Limb (tissue), 2 donors: ENCODE results near the gene FAM216A.
"Not testable (repeated sequence)": the region's sequence is repeated elsewhere in the genome, so short reads cannot be mapped to it uniquely, and the experiment has no call there.

ENCODE experiments used
- DNase-seq, 2 donors: peaks; one replicate each; pipeline ENCODE4 v3.0.0-alpha.2; 2016; ENCODE audit errors: extremely low spot score in 2 of 2

The FAM216A gene

DNA sequence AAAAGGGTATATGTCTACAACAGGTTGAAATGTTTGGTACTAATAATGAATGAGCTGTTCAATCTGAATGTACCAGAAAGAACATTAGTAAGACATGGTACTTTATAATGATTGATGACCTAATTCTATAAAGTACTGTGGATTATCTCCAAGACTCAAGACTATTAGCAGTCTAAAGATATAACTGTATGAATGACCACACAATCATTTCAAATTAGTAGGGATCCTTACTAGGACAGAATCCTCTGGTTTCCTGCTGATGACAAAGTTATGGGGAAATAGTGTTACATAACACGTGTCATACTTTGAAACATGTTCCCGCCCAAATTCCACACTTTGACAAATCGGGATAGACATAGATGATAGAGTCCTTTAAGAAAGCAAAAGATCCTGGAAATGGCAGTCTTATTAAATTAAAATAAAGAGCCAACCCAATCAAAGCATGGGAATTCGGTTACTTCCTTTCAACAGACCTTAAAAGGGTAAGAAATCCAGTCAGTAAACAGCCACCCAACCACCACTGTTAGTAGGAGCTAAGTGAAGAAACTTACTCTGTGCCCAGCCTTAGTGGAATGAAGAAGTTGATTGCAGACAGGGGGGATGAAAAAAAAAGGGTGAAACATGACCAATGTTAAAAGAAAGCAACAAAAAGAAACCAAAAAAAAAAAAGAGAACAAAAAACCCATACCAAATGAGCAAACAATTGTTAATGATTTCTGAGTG is 30.5 kb downstream of the FAM216A start:
- DNase-seq = no peak

DNA sequence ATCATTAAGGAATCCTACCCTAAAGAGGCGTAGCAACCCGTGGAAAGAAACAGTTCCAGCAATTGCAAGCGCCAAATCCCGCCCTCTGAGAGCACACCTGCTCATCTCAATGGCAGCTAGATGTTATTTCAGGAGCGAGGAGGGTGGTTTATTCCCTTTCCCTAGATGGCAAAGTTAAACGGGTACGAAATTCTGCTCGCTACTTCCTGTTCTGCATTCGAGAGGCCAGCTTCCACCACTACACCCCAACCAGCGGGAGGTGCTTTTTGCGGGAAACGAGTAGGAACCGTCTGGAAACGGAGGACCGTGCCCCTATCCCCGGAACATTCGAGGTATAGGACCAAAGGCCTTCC is 32.7 kb downstream of the FAM216A start:
- DNase-seq = peak in 1 of 2 donors; percentile 36

DNA sequence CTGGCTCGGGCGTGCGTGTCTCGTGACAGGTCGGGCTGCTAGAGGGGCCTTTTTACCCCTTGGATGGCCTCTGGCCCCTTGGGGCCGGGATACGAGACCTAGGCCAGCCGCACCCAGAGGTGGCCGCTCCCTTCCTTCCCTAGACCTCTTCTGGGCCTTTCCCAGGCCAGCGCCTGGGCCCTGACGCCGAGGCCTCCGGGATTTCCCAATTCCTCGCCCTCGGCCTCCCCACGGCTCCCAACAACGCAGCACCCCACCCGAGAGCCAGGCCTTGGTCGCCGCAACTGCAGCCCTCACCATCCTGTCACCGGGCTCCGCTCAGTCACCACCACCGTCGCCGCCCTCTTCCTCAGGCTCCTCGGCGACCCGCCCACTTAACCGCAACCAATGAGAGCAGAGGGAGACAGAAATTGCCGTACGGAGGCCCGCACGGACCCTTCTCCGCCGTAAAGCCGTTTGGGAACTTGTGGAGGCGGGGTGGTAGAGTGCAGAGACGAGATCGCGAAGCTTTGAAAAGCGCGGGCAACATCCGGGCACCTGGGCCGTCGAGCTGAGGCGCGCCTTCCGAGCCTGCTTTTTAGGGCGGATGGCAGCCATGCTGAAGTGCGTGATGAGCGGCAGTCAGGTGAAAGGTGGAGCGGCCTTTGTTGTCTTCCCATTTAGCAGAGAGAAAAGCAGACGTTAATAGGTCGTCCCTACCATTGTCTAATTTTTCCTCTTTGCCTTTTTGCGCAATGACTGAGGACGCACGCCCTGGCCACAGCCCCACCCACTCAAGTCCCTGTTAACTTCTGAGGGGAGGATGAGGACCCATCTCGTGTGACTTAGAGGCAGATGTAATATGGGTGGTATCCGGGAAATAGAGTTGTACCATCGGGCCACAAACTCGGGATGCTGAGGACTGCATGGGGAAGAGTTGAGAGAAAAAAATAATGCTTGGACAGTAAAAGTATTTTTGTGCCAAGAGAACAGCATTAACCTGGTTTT is 33.4 kb downstream of the FAM216A start, which contains the start of the genes RAD9B and VPS29:
Gene RAD9B (plus strand): TSS at position 580 of the 987 bp plus-strand sequence. CDS start 7 bp downstream, at position 587.
Gene VPS29 (minus strand): TSS at position 360 of the 987 bp plus-strand sequence. CDS start 60 bp downstream, at position 300.
- DNase-seq = peak; percentile 97 to 98

DNA sequence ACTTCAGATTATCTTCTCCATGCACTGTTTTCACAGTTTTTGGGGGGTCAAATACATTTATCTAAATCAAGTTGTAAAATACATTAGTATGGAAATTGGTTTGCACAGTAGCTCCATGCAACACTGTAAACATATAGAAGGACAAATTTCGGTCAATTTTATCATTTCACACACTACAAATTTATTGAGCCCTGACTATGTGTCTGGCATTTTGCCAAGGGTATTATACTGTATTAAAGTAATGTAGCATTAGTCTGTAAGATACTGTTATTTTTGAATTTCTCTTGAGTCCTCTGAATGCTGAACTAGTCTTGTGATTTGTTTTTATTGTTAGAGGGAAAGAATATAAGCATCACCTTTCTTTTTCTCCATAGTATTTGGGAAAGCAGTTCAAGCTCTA is 34.8 kb downstream of the FAM216A start:
- DNase-seq = no peak

DNA sequence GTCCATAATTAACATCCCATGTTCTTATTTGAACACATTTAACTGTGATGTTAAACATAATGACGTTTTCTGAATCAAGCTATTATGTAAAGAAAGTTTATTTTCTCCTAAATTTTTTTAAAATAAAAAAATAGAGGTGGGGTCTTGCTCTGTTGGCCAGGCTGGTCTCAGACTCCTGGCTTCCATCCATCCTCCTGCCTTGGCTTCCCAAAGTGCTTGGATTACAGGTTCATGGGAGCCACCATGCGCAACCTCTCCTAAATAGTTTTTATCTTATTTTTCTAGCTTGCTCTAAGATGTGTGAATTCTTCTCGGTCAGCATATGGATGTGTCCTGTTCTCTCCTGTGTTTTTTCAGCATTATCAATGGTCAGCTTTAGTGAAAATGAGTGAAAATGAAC is 36.7 kb downstream of the FAM216A start:
- DNase-seq = no peak

DNA sequence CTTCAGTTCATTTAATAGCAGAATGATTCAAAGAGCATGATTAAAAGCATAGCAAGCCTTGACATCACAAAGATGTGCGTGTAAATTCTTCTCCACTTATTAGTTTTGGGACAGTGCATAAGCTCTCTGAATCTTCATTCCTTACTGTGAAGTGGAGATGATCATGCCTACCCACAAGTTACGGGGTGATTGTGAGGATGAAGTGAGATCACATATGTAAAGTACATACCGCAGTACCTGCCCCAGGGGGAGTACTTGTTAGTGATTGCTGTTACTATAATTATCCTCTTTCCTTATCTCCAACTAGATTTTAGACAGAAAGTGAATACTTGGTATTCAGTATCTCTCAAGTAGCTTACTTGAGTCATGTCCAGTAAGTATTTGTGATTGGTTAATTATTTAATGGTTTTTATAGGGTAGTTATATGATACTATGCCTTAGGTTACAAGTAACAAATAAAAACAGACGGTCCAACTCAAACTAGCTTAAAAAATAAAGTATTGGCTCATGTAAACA is 39.5 kb downstream of the FAM216A start:
- DNase-seq = no peak

DNA sequence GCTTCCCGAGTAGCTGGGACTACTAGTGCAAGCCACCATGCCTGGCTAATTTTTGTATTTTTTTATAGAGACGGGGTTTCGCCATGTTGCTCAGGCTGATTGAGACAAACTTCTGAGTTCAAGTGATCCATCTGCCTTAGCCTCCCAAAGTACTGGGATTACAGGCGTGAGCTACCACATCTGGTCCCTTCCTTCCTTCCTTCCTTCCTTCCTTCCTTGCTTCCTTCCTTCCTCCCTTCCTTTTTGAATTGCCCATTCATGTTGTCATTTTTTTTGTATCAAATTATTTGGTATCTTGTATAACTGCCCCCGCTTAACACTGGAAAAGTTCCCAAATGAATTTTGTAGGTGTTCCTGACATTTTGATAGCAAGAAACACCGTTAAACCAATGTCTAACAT is 45.2 kb downstream of the FAM216A start:
- no peak for DNase-seq

DNA sequence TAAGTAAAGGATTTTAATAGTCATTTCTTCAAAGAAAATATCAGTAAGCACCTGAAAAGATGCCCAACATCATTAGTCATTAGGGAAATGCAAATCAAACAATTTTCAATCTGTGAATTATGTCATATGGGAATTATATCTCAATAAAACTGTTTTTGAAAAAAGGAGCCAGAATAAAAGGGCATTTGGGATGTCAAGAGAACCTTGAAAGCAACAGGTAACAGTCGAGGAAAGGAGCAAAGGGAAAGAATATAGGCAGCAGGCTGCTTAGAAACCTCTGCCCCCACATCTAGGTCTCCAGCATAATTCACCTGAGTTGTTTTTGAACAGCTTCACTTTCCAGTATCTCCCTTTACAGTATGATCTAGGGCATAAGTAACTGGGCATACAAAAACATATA is 45.7 kb downstream of the FAM216A start:
- DNase-seq = no peak

DNA sequence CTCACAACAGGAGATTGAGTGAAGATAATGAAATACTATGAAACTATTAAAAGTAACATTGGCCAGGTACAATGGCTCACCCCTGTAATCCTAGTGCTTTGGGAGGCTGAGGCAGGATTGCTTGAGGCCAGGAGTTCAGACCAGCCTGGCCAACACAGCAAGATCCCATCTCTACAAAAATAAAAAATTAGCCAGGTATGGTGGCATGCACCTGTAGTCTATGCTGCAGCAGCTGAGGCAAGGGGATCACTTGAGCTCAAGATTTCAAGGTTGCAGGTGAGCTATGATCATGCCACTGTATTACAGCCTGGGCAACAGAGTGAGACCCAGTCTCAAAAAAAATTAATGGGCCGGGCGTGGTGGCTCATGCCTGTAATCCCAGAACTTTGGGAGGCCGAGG is 48.4 kb downstream of the FAM216A start:
- no peak for DNase-seq

DNA sequence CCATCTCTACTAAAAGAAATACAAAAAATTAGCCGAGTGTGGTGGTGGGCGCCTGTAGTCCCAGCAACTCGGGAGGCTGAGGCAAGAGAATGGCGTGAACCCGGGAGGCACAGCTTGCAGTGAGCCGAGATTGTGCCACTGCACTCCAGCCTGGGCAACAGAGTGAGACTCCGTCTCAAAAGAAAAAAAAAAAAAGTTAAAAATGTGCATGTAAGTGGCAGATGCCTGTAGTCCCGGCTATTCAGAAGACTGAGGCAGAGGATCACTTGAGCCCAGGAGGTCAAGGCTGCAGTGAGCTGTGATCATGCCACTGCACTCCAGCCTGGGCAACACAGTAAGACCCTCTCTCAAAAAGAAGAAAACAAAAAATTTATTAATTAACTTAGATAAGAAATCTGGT is 49.4 kb downstream of the FAM216A start:
- DNase-seq = not testable (repeated sequence)

DNA sequence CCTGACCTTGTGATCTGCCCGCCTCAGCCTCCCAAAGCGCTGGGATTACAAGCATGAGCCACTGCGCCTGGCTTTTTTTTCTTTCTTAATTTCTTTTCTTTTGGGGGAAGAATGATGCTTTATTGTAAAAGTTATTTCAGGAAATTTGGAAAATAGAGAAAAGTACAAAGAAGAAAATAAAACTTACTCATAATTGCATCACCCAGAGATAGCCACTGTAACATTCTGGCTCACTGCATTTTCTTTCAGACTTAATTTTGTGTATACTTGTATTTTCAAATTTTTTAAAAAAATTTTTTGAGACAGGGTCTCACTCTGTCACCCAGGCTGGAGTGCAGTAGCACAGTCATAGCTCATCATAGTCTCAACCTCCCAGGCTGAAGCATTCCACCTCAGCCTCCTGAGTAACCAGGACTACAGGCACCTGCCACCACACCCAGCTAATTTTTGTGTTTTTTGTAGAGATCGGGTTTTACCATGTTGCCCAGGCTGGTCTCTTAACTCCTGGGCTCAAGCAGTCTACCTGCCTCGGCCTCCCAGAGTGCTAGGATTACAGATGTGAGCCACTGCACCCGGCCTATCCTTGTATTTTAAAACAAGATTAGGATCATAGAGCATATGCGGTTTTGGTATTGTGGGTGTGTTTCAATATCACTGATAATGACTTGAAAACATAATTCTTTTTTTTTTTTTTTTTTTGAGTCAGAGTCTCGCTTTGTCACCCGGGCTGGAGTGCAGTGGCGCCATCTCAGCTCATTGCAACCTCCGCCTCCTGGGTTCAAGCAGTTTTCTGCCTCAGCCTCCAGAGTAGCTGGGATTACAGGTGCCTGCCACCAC is 52.4 kb downstream of the FAM216A start:
- DNase-seq = not testable (repeated sequence)

DNA sequence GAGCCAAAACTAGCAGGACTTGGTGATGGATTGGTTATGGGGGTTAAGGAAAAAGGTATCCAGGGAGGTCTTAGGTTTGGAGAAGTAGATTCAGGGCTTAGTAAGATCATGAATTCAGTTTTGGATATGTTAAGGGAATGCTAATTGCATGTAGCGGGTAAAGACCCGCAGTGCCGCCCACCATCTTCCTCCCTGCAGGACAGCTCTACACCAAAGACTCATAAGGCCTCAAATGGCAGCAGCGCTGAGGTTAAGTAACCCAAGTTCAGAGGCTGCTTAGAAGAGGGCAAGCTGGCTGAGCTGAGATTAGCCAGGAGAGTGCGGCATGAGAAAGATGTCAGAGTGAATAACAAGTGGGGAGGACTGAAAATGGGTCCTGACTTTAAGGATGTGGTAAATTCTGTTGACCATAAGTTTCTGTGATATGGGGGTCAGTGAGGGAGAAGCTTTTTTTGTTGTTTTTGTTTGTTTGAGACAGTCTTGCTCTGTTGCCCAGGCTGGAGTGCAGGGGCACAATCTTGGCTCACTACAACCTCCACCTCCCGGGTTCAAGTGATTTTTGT is 59.7 kb downstream of the FAM216A start:
- no peak for DNase-seq

DNA sequence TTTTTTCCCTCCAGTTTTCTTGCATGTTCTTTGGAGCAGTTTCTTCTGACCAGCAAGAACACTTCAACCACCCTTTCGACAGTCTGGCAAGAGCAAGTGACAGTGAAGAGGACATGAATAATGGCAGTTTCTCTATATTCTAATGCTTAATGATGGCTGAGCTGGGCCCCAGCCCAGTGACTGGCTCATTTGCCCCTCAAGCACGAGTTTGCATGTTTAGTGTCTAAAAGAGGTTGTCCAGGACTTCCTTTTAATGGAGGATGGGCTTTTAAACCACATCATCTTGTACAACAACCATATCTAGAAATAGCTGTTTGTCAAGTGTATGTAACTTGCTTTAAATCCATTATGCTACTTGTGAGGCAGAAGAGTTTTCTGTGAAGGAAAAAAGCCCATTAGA is 61.9 kb downstream of the FAM216A start:
- no peak for DNase-seq

DNA sequence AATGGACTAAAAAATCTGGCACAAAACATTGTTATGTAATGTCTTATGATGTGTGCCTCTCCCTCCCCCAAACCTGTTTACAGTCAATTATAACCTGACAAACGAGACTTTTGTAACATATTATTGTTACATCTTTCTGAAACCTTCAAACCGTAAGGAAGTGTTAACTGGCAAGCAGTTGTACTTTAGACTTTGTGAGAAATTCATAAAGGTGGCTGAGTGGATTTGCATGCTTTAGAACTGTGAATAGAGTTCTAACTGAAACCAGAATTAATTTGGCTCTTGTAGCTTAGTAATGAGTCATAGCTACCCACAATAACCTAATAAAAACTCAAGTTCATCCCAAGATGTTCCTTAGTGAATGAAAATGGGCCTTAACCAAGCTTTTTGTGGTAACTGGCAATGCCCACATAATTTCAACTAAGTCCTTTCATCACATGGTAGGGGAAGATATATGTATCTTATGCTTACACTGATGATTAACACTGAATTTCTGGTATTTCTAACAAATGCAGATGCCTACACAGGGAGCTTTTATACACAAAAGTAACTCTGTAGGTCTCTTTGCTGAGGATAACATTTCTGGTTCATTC is 63.2 kb downstream of the FAM216A start:
- DNase-seq = no peak

DNA sequence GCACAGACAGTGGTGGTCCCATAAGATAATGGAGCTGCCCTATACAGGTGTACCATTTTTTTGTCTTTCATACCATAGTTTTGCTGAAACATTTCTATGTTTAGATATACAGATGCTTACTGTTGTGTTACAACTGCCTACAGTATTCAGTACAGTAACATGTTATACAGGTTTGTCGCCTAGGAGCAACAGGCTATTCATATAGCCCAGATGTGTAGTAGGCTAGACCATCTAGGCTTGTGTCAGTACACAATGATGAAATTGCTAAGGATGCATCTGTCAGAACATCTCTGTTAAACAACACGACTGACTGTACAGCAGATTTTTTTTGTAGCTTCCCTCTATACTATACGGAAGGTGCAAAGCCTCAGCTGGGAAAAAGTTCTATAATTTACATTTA is 64.0 kb downstream of the FAM216A start:
- no peak for DNase-seq

DNA sequence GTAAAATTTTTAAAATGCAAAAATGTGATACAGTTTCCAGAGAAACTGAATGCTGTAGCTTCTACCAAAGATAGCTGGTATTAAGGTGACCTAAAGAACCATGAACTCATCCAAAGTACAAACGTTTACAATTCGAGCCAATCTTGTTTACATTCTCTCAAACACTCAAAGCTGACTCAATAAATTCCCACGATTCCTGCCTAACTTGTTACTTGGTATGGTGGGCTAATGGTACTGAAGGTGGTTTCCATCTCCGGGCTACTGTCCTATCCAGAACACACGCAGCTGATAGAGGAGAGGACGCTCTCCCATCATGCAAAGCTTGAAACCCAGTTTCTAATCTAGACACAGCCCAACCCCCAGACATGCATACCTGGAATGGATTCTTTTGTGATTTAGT is 65.0 kb downstream of the FAM216A start:
- DNase-seq = no peak

DNA sequence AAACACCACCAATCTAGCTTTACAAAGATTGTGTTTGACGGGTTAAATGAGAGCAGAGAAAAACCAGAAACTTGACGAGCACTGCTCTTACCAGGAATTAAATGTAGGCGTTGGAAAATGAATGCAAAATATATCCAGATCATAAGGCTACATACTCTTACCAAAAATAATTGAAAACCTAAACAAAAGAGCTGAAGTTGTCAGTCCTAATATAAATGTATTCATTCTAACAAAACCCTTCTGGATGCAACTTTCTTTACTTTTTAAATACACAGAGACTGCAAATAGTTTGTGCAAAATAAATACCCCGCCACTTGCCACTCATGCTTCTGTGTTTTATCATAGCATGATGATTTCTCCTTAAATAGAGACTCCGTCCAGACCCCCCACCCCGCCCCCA is 66.2 kb downstream of the FAM216A start:
- DNase-seq = no peak

DNA sequence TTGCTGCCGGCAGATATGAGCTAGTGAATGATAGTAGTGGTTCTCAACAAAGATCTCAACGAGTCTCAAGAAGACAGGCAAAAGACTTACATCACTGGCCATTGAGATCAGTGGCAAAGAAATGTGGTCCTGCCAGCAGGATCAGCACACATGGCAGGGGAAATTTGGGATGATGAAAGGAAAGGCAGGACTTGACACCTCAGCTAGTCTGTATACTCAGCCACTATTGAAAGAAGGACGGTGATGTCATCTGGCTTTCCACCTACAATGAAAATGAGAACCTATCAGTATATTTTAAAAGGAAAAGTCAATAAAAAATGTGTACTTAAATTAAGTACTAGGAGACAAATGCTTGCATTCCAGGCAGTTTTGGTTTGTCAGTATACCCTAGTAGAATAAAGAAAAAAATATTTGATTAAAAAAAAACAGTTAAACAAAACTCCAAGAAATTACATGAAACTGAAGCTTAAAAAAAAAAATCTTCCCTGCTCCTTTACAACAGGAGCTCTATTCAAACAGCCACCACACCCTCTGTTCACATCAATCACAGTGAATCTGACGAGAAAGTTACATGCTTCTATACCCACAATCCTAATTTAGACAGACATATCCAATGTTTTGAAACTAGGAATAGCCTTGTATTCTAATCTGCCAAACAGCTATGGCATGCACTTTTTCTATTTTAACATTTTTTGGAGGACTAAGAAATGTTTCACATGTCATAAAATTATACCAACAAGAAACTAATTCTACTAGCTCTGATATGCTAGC is 68.4 kb downstream of the FAM216A start:
- DNase-seq = no peak

DNA sequence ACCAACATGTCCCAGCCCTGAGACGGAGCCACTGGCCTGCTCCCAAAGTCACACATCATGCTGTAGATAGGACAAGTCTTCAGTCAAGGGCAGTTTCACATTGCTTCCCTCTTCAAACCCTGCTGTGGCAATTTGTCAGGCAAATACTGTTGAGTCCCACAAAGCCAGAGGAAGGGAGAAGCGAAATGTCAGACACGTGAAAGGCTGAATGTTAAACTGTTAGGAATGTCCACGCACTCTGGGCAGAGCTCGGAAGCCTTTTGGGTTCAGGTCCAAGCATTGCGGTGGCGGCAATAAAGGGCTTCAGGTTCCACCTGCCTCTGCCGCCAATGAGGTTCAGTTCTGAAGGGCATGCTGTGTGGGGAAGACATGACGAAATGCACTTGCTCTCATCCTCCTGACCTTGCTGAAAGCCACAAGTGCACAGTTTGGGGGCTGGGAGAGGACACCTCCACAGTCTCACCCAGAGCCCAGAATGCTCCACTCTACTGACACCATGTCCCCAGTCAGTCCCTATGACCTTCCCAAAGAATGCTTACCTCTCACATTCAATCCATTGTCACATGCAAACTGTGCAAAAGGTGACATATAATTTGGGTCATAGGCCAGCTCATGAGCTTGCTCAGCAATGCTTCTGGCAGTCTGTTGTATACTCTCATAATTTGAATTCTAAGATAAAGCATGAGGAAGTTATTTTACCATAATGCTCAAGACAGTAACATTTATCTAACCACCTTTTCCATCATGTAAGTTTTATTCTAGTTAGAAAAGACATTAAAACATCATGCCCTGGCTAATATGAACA is 69.2 kb downstream of the FAM216A start:
- no peak for DNase-seq
